ENCODE measurements around the gene H3-3A. TPM values are rescaled to one million over a fixed set of nuclear protein-coding genes. Genes with fewer than 3 reads are reported as not detected.

Gene H3-3A
- total RNA-seq, 1 donor from 2014 or later = 1,150 TPM

GRCh38 chr1:226041419-226041818 lies 21.1 kb upstream of the H3-3A start:
- no peaks in the 10 kb centered on the region for H3K4me1 Mint-ChIP-seq (ENCODE audit: low read depth, unreplicated experiment)
- H3K4me3 Mint-ChIP-seq (ENCODE audit: unreplicated experiment) = no peak overlapping the region
- H3K27ac Mint-ChIP-seq (ENCODE audit: unreplicated experiment) = no peak overlapping the region
- H3K27me3 Mint-ChIP-seq (ENCODE audit: unreplicated experiment) = no peaks in the 10 kb centered on the region
- no peak for TF ChIP-seq CTCF (IDR thresholded peaks at IDR 0.05; ENCODE audit: partially characterized antibody, unreplicated experiment)
- H3K36me3 Mint-ChIP-seq (ENCODE audit: unreplicated experiment) = no peaks in the 10 kb centered on the region
- no peaks in the 10 kb centered on the region for H3K9me3 Mint-ChIP-seq (ENCODE audit: unreplicated experiment)
- no peak for DNase-seq

- TF ChIP-seq CTCF (IDR thresholded peaks at IDR 0.05; ENCODE audit: partially characterized antibody, unreplicated experiment) = no peak
- Mint-ChIP-seq H3K27me3 (ENCODE audit: unreplicated experiment) (no peaks in the 10 kb centered on the region), H3K27ac (ENCODE audit: unreplicated experiment) (no peak overlapping the region), H3K4me3 (ENCODE audit: unreplicated experiment) (no peak overlapping the region), H3K4me1 (ENCODE audit: low read depth, unreplicated experiment) (no peaks in the 10 kb centered on the region), H3K9me3 (ENCODE audit: unreplicated experiment) (no peaks in the 10 kb centered on the region), H3K36me3 (ENCODE audit: unreplicated experiment) (no peaks in the 10 kb centered on the region)
- DNase-seq = no peak
Observed at GRCh38 chr1:226044514-226045101, 17.9 kb upstream of the H3-3A start.

- Mint-ChIP-seq H3K4me3 (ENCODE audit: unreplicated experiment) (no peak overlapping the region), H3K9me3 (ENCODE audit: unreplicated experiment) (no peaks in the 10 kb centered on the region), H3K27me3 (ENCODE audit: unreplicated experiment) (no peaks in the 10 kb centered on the region), H3K4me1 (ENCODE audit: low read depth, unreplicated experiment) (no peaks in the 10 kb centered on the region), H3K36me3 (ENCODE audit: unreplicated experiment) (no peaks in the 10 kb centered on the region), H3K27ac (ENCODE audit: unreplicated experiment) (no peak overlapping the region)
- no peak for DNase-seq
- no peak for TF ChIP-seq CTCF (IDR thresholded peaks at IDR 0.05; ENCODE audit: partially characterized antibody, unreplicated experiment)
Observed at GRCh38 chr1:226046240-226046639, 16.3 kb upstream of the H3-3A start.

DNA sequence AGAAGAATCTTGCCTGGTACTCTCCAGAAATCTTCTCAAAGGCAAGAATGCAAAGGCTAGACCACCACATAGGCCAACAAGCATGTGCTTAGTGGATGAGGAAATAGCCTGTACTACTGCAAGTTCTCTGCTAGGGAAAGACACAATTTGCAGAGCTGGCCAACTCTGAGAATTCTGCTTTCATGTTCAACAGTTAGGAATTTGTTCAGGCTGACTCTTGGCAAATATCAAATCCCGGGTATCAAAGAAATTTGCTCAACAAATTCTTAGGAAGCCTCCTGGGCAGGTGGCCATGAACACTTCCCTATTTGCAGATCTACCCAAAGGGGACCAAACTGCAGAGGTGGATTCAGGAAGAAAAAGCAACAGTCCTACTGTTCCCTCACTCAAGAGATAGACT lies 15.0 kb upstream of the H3-3A start:
- no peak for DNase-seq
- Mint-ChIP-seq H3K4me3 (ENCODE audit: unreplicated experiment) (no peak overlapping the region), H3K4me1 (ENCODE audit: low read depth, unreplicated experiment) (no peaks in the 10 kb centered on the region), H3K27me3 (ENCODE audit: unreplicated experiment) (no peaks in the 10 kb centered on the region), H3K27ac (ENCODE audit: unreplicated experiment) (no peak overlapping the region), H3K36me3 (ENCODE audit: unreplicated experiment) (no peaks in the 10 kb centered on the region), H3K9me3 (ENCODE audit: unreplicated experiment) (no peaks in the 10 kb centered on the region)
- TF ChIP-seq CTCF (IDR thresholded peaks at IDR 0.05; ENCODE audit: partially characterized antibody, unreplicated experiment) = no peak

DNA sequence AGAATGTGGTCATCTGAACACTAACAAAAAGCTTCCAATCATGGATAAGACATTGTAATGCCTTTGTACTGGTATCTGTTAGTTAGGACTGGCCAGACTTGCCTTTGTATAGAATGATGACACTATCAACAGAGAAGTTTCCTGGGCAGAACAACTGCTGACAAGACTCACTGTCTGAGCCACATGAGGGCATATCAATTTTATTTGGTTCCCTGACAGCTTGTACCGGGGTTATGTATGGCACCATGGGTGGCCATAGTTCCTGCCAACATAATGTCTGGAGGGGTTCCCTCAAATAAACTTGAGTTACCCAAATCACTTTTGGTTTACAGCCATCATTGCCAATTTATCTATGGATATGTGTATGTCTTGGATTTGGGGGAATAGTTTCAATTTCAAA lies 13.6 kb upstream of the H3-3A start:
- DNase-seq = no peak
- Mint-ChIP-seq H3K4me1 (ENCODE audit: low read depth, unreplicated experiment) (no peaks in the 10 kb centered on the region), H3K4me3 (ENCODE audit: unreplicated experiment) (no peak overlapping the region), H3K36me3 (ENCODE audit: unreplicated experiment) (no peaks in the 10 kb centered on the region), H3K9me3 (ENCODE audit: unreplicated experiment) (no peaks in the 10 kb centered on the region), H3K27me3 (ENCODE audit: unreplicated experiment) (no peaks in the 10 kb centered on the region), H3K27ac (ENCODE audit: unreplicated experiment) (no peak overlapping the region)
- TF ChIP-seq CTCF (IDR thresholded peaks at IDR 0.05; ENCODE audit: partially characterized antibody, unreplicated experiment) = no peak

Data from glutamatergic neuron (in vitro differentiated cells).